Measurements from ENCODE around the gene UACA.

The UACA gene

GRCh38 chr15:70604666-70605315 lies 158.6 kb downstream of the UACA start:
- WGBS = 65% methylated on average over 15 of the region's 18 CpGs
- H3K9ac ChIP-seq (ENCODE audit: low read depth, low read length) = no peak overlapping the region
- H3K36me3 ChIP-seq (ENCODE audit: insufficient read depth, low read length) = no peaks in the 10 kb centered on the region
- H3K27ac ChIP-seq (ENCODE audit: low read depth, low read length) = no peak overlapping the region
- H3K4me1 ChIP-seq (ENCODE audit: insufficient read depth, low read length) = peaks cover 21% of the 10 kb centered on the region
- H3K4me3 ChIP-seq (ENCODE audit: low read length) = no peak overlapping the region
- H3K27me3 ChIP-seq (ENCODE audit: insufficient read depth, low read length) = no peaks in the 10 kb centered on the region
- H3K9me3 ChIP-seq (ENCODE audit: insufficient read depth, low read depth, low read length) = peaks cover 6% of the 10 kb centered on the region; the same call in 1 of the 2 replicates

Data from HUES64 (cell line).